Mucosa of stomach (tissue), 1 donor: ENCODE measurements around the gene NKD1.
A peak's percentile ranks its signal among the peaks of the same experiment; 100 is the strongest.

ENCODE experiments used
- H3K27me3 ChIP-seq: one replicate; pipeline ENCODE4 v1.7.0; 2013; ENCODE audit warnings: mild to moderate bottlenecking, low read length; ENCODE audit not compliant: control insufficient read depth, insufficient read depth
- H3K36me3 ChIP-seq: one replicate; pipeline ENCODE4 v1.7.0; 2013; ENCODE audit warnings: low read length; ENCODE audit not compliant: control insufficient read depth, insufficient read depth
- H3K4me1 ChIP-seq: one replicate; pipeline ENCODE4 v1.7.0; 2013; ENCODE audit warnings: mild to moderate bottlenecking, low read length; ENCODE audit not compliant: control insufficient read depth, insufficient read depth
- H3K4me3 ChIP-seq: one replicate; pipeline ENCODE4 v1.7.0; 2013; ENCODE audit warnings: low read length
- H3K9ac ChIP-seq: one replicate; pipeline ENCODE4 v1.7.0; 2013; ENCODE audit warnings: mild to moderate bottlenecking, low read length, moderate library complexity
- H3K9me3 ChIP-seq: one replicate; pipeline ENCODE4 v1.7.0; 2013; ENCODE audit warnings: mild to moderate bottlenecking, low read length, moderate library complexity; ENCODE audit not compliant: control insufficient read depth
- donor health status: Pancreatic carcinoma.

The NKD1 gene

DNA sequence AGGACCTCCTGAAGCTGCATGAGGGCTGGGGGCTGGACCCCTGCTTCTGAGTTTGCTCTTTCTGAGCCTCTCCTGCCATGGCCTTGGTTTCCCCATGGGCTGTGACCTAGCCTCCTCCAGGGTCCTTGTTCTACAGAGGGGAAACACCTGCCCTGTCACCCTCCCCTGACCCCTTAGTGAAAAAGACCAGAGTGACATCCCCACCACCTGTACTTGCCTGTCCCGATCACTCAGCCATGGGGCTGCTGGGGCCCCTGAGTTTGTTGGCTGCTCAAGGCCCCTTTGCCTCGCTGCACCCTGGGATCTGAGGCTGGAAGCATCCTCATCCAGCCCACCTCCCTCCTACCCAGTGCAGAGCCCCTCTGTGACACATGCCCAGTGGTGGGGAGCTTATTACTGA, 146.0 kb downstream of the NKD1 start:
- Histone ChIP-seq H3K27me3 (peaks cover 13% of the 10 kb centered on the region), H3K36me3 (no peaks in the 10 kb centered on the region), H3K9me3 (no peaks in the 10 kb centered on the region), H3K4me1 (peaks cover 32% of the 10 kb centered on the region), H3K9ac (peak overlapping the region; percentile 47), H3K4me3 (no peak overlapping the region)

DNA sequence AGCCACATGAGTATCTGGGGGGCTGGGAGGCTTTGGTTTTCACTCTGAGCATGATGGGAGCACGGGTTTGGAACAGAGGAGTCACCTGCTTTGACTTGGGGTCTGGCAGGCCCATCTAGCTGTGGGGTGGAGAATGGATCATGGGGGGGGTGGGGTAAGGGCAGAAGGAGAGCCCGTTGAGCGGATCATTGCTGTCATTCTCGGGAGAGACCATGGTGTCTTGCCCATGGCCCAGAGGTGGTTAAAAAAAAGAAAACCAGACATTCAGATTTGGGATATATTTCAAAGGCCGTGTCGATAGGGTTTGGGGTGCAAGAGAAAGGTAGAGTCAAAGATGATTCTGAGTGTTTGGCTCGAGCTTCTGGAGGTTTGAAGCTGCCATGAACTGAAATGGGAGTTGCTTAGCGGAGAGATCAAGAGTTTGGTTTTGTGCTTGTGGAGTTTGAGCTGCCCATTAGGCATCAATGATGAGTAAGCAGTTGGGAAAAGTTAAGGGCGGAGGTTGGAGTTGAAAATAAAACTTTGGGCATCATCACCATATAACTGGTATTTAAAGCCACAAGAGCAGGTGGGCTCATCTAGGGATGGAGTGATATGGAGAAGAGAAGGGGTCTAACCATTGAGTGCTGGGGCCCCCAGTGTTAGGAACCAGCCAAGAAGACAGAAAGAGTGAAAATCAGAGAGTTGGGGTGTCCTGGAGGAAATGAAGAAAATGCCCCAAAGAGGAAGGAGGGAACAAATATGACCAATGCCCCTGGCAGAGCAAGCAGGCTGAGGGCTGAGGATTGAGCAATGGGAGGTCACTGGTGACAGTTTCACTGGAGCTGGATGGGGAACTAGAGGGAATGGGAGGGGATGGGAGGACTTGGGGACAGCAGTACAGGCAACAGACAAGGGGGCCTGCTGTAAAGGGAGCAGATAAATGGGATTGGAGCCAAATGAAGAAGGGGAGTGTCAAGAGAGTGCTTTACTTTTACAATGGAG, 147.1 kb downstream of the NKD1 start:
- Histone ChIP-seq H3K4me1 (peaks cover 32% of the 10 kb centered on the region), H3K9ac (no peak overlapping the region), H3K4me3 (no peak overlapping the region), H3K27me3 (peaks cover 13% of the 10 kb centered on the region), H3K9me3 (no peaks in the 10 kb centered on the region), H3K36me3 (no peaks in the 10 kb centered on the region)

DNA sequence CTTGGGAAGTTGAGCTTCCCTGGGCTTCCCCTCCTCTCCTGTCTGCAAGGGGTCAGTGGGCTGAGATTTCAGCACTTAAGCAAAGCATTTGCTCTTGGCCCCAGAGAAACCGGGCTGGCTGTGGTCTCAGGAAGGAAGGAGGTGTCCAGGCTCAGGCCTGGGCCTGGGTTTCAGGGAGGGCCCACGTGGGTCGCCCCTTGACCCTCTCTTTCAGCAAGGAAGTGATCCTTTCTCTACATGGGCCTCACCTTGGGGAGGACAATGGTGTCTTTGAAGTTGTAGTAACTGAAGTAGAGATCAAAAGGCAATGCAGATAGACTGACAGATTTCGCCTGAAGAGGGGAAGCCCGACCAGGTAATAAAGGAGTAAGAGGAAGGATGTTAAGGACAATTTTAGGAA, 147.9 kb downstream of the NKD1 start:
- no peak overlapping the region for H3K9ac ChIP-seq
- peaks cover 13% of the 10 kb centered on the region for H3K27me3 ChIP-seq
- H3K4me1 ChIP-seq = peaks cover 32% of the 10 kb centered on the region
- no peak overlapping the region for H3K4me3 ChIP-seq
- no peaks in the 10 kb centered on the region for H3K9me3 ChIP-seq
- no peaks in the 10 kb centered on the region for H3K36me3 ChIP-seq

DNA sequence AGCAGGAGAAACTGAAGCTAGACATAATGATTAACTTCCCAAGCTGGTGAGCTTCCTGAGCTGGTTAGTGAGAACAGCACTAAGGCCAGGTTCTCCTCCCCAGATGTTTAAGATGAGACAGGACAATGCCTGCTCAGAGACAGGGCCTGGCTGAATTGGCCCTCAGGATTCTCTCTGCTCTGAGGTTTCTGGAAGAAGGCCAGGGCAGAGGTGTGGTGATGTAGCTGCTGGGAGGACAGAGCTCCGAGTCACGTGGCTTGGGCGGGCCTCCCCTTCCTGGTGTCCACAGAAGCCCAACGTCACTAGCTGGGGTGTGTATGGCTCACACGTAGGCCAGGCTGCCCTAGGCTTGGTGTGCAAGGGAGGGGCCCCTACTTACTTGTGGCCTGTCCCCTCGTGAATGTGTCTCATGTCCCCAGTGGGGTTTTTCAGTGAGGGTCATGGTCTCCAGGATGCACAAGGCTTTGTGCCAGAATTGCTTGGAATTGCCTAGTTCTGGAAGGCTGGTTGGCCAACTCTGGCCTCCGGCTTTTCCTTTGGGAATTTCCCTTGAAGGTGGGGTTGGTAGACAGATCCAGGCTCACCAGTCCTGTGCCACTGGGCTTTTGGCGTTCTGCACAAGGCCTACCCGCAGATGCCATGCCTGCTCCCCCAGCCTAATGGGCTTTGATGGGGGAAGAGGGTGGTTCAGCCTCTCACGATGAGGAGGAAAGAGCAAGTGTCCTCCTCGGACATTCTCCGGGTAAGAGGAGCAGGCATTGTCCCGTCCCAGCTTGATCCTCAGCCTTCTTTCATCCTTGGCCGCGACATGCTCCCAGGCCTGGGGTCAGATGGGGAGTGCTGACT, 148.6 kb downstream of the NKD1 start:
- Histone ChIP-seq H3K4me3 (no peak overlapping the region), H3K27me3 (peaks cover 13% of the 10 kb centered on the region), H3K36me3 (no peaks in the 10 kb centered on the region), H3K9me3 (no peaks in the 10 kb centered on the region), H3K9ac (no peak overlapping the region), H3K4me1 (peaks cover 32% of the 10 kb centered on the region)

DNA sequence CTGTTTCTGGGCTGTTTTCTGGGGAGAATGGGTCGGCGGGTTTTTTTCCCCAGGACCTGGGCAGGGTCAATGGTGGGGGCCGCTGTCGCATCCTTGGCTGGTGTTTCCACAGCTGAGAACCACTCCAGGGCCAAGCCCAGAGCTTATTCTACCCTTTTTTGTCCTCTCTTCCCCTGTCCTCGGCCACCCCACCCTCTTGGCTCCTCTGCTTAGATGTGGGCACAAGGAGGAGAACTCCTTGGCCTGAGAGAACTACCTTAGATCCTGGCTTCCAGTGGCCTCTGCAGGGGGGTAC, 149.2 kb downstream of the NKD1 start:
- Histone ChIP-seq H3K27me3 (peaks cover 13% of the 10 kb centered on the region), H3K36me3 (no peaks in the 10 kb centered on the region), H3K4me1 (peaks cover 32% of the 10 kb centered on the region), H3K4me3 (no peak overlapping the region), H3K9ac (peak overlapping the region; percentile 64), H3K9me3 (no peaks in the 10 kb centered on the region)

DNA sequence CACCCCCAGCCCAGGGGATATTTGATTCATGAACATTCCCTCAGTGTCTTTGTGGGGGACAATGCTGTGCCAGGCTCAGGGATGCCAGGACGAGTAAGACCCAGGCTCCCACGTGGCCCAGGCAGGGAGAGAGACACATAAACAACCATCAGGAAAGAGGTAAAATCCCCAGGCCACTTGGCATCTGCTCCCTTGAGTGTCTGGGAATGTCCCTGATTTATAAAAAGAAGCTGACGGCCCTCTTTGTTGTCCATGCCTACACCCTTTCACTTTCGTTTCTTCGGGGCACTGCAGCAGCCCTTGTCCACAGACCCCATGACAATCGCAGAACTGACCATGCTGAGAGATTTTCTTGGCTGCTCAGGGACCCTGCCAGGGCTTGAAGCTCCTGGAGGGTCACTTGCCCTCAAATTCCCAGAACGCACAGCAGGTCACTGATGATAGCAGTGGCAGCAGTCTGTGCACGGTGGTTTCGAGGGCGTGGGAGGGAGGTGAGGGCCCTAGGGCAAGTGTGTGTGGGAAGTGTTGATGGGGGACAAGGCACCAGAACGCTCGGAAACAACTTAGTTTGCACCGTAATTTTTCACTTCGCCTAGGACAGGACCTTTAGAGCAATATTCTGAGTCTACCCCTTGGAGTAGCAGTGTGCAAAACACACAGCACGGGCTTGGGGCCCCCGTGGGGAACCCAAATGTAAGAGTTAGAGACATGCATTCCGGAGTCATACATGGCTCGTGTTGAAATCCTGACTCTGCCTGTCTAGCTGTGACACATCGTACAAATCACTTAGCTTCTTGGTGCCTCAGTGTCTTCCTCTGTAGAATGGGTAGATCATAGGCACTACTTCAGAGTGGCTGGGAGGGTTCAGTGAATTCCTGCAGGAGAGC, 149.9 kb downstream of the NKD1 start:
- no peak overlapping the region for H3K4me3 ChIP-seq
- peaks cover 32% of the 10 kb centered on the region for H3K4me1 ChIP-seq
- no peaks in the 10 kb centered on the region for H3K9me3 ChIP-seq
- peak overlapping the region; percentile 64 for H3K9ac ChIP-seq
- H3K36me3 ChIP-seq = no peaks in the 10 kb centered on the region
- peaks cover 11% of the 10 kb centered on the region for H3K27me3 ChIP-seq
